ENCODE data around the gene KIR3DL2. TPM values are rescaled to one million over a fixed set of nuclear protein-coding genes. Genes with fewer than 3 reads are reported as not detected.

Gene KIR3DL2
- not detected in 2 replicates for total RNA-seq

GRCh38 chr19:54850061-54850640 is at the start of gene KIR3DL2:
TSS of gene KIR3DL2 (plus strand) at chr19:54850443. CDS start at chr19:54850476, 33 bp downstream.

GRCh38 chr19:54803410-54803809 is 46.8 kb upstream of the KIR3DL2 start, which contains the start of gene KIR2DL4:
TSS of gene KIR2DL4 (plus strand) at chr19:54803610. CDS start at chr19:54803652, 42 bp downstream.

DNA sequence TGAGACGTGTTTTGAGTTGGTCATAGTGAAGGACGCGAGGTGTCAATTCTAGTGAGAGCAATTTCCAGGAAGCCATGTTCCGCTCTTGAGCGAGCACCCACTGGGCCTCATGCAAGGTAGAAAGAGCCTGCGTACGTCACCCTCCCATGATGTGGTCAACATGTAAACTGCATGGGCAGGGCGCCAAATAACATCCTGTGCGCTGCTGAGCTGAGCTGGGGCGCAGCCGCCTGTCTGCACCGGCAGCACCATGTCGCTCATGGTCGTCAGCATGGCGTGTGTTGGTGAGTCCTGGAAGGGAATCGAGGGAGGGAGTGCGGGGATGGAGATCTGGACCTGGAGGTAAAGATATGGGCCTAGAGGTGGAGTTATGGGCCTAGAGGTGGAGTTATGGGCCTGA is 34.0 kb upstream of the KIR3DL2 start, which contains the start of gene KIR3DL1:
Gene KIR3DL1, plus strand, starts transcription at position 218 of the 400 bp plus-strand sequence.

GRCh38 chr19:54832496-54832895 is 17.7 kb upstream of the KIR3DL2 start, which contains the start of gene KIR2DS4:
TSS of gene KIR2DS4 (plus strand) at chr19:54832676.

DNA sequence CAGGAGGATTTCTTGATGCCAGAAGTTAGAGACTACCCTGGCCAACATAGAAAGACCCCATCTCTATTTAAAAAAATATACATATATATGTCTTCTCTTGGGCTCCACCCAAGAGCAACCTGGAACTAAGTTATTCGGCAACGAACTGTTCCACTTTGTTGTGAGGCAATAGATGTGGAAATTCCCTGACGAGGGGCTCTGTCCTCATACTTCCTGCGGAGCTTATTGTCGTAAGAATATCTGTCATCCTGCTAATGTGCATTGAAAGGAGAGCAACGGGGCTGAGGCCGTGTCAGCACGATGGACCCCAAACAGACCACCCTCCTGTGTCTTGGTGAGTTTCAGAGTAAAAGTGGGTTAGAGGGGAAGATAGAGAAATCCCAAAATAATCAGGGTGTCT is 23.7 kb downstream of the KIR3DL2 start, which contains the start of gene FCAR:
Gene FCAR, plus strand, starts transcription at position 246 of the 400 bp plus-strand sequence. Its CDS starts 55 bp downstream, at position 301.

DNA sequence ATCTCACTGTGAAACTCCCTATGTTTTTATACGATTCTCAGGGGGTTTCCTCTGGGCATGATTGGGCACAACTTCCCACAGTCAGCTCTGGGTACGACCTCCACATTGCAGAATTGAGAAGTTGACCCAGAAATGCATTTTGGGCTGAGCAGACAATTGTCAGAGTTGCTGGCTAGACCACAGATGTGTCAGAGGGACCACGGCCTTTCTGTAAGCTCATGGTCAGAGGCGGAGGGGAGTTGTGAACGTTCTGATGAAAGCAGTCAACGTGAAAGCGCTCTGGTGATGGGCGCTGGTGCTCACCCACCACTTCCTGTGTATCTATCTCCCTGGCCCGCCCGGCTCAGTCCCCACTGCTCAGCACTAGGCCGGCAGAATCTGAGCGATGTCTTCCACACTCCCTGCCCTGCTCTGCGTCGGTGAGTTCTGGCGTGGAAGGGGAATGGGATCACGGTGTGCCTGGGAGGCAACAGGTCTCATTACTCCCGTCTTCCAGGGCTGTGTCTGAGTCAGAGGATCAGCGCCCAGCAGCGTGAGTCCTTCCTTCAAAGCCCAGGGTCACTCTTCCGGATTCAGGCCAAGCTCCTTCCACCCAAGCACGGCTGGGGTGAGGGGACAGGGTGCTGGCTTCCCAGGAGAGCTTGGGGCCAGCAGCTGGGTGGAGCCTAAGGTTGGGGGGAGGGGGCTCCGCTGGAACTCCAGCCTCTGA is 55.7 kb downstream of the KIR3DL2 start, which contains the start of gene NCR1:
Gene NCR1, plus strand, starts transcription at position 346 of the 709 bp plus-strand sequence. Its CDS starts 40 bp downstream, at position 386.

Other genes with a start within 250 kb of the KIR3DL2 start
- gene LILRB1, start 220.0 kb upstream of the KIR3DL2 start, total RNA-seq, result not detected in 2 replicates
- not detected in 2 replicates for gene LILRB4, start 187.5 kb upstream of the KIR3DL2 start, total RNA-seq
- not detected in 2 replicates for gene KIR3DL3, start 126.0 kb upstream of the KIR3DL2 start, total RNA-seq
- not detected in 2 replicates for gene KIR2DL3, start 111.9 kb upstream of the KIR3DL2 start, total RNA-seq
- gene KIR2DL1, start 80.7 kb upstream of the KIR3DL2 start, total RNA-seq, result not detected in 2 replicates
- gene KIR2DL4, start 46.8 kb upstream of the KIR3DL2 start, total RNA-seq, result not detected in 2 replicates
- gene KIR3DL1, start 34.0 kb upstream of the KIR3DL2 start, total RNA-seq, result not detected in 2 replicates
- not detected in 2 replicates for gene KIR2DS4, start 17.8 kb upstream of the KIR3DL2 start, total RNA-seq
- gene FCAR, start 23.8 kb downstream of the KIR3DL2 start, total RNA-seq, result not detected in 2 replicates
- gene NCR1, start 55.7 kb downstream of the KIR3DL2 start, total RNA-seq, result not detected in 2 replicates
- under 0.01 TPM in 1 of 2 replicates, not detected in the other for gene NLRP7, start 97.1 kb downstream of the KIR3DL2 start, total RNA-seq
- 10.3 and 16.2 TPM in 2 replicates for gene NLRP2, start 115.9 kb downstream of the KIR3DL2 start, total RNA-seq
- 0.07 TPM in 1 of 2 replicates, not detected in the other for gene GP6, start 187.8 kb downstream of the KIR3DL2 start, total RNA-seq
- gene RDH13, start 212.7 kb downstream of the KIR3DL2 start, total RNA-seq, result 33.3 and 35.5 TPM in 2 replicates
- gene EPS8L1, start 225.4 kb downstream of the KIR3DL2 start, total RNA-seq, result 96.7 and 104 TPM in 2 replicates

Data from nasal cavity respiratory epithelium epithelial cell of viscerocranial mucosa (primary cell).